Measurements from ENCODE around the gene ARHGAP45. TPM values are rescaled to one million over a fixed set of nuclear protein-coding genes. Genes with fewer than 3 reads are reported as not detected.
A peak's percentile ranks its signal among the peaks of the same experiment; 100 is the strongest.

Gene ARHGAP45
- total and polyA plus RNA-seq, 12 donors = 1.9 to 27.4 (median 4.3) TPM

DNA sequence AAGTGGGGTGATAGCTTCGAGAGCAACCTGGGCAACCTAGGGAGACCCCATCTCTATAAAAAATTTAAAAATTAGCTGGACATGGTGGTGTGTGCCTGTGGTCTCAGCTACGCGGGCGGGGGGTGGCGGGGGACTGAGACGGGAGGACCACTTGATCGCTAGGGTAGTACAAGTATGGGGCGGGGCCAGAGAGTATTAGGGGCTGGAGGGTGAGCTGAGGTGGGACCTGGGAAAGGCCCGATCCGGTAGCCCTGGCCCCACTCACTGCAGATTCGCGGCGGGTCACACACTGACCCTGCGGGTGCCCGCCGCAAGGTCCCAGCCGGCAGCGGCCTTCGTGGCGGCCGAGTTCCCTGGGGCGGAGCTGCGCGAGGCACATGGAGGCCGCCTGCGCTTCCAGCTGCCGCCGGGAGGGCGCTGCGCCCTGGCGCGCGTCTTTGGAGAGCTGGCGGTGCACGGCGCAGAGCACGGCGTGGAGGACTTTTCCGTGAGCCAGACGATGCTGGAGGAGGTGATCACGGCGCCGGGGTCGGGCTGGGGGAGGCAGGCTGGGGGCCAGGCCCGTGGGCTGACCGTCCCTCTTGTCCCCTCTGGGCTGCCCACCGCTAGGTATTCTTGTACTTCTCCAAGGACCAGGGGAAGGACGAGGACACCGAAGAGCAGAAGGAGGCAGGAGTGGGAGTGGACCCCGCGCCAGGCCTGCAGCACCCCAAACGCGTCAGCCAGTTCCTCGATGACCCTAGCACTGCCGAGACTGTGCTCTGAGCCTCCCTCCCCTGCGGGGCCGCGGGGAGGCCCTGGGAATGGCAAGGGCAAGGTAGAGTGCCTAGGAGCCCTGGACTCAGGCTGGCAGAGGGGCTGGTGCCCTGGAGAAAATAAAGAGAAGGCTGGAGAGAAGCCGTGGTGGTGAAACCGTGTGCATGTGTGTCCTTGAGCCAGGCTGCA, 2.0 kb upstream of the ARHGAP45 start:
- TF ChIP-seq, protein P1, sequence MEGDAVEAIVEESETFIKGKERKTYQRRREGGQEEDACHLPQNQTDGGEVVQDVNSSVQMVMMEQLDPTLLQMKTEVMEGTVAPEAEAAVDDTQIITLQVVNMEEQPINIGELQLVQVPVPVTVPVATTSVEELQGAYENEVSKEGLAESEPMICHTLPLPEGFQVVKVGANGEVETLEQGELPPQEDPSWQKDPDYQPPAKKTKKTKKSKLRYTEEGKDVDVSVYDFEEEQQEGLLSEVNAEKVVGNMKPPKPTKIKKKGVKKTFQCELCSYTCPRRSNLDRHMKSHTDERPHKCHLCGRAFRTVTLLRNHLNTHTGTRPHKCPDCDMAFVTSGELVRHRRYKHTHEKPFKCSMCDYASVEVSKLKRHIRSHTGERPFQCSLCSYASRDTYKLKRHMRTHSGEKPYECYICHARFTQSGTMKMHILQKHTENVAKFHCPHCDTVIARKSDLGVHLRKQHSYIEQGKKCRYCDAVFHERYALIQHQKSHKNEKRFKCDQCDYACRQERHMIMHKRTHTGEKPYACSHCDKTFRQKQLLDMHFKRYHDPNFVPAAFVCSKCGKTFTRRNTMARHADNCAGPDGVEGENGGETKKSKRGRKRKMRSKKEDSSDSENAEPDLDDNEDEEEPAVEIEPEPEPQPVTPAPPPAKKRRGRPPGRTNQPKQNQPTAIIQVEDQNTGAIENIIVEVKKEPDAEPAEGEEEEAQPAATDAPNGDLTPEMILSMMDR (IDR thresholded peaks at IDR 0.05) = peak in 8 of 9 donors; percentile 56 to 94 (median 72)
- H3K27ac ChIP-seq = peak overlapping the region in 1 of 10 donors; percentile 68
- ATAC-seq = peak; percentile 61 to 81 (median 74)
- peak in 1 of 2 donors; percentile 72 for DNase-seq
- peaks cover 25 to 63% (median 57%) of the 10 kb centered on the region in 7 donors for H3K27me3 ChIP-seq
- peaks cover 0 to 2% (median 0%) of the 10 kb centered on the region in 9 donors for H3K36me3 ChIP-seq
- 9 to 12% methylated on average over 57 to 60 of the region's 60 CpGs for WGBS, 2 donors
- H3K9me3 ChIP-seq = peaks cover 0 to 9% (median 0%) of the 10 kb centered on the region in 11 donors
- H3K4me3 ChIP-seq = peak overlapping the region in 3 of 10 donors; percentile 0 to 21 (median 18)
- H3K4me1 ChIP-seq = peaks cover 11 to 47% (median 37%) of the 10 kb centered on the region in 9 donors
- intact Hi-C loops (cut with DNase I) = no loop called here

DNA sequence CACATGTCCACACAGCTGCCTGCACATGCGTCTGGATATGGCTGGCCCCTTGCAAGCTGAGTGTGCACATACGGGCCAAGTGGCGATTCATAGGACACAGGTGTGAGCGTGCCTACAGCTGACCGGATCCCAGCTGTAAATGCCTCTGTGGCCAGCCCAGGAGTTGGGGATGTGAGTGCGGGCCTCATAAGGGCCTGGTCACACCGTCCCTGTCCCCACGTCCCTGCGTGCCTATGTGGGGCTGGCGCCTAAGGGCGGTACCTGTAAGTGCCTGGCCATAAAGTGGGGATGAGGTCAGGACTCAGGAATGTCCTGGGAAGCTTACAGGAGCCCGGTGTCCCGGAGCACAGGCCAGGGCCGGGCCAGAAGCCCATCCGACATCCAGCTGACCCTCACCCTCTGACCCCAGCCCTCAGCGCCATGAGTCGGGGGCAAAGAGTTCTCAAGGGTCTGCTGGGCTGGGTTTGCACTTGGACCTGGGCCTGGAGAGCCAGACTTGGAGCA, 1.3 kb upstream of the ARHGAP45 start:
- H3K27ac ChIP-seq = no peak overlapping the region
- peaks cover 28 to 70% (median 65%) of the 10 kb centered on the region in 7 donors for H3K27me3 ChIP-seq
- intact Hi-C loops (cut with DNase I) = no loop called here
- no peak overlapping the region for H3K4me3 ChIP-seq
- H3K4me1 ChIP-seq = peaks cover 11 to 54% (median 37%) of the 10 kb centered on the region in 9 donors
- 50 to 57% methylated on average over 17 of the region's 17 CpGs for WGBS, 2 donors
- TF ChIP-seq, protein P1 (IDR thresholded peaks at IDR 0.05) = no peak
- peaks cover 0 to 10% (median 0%) of the 10 kb centered on the region in 9 donors for H3K36me3 ChIP-seq
- ATAC-seq = peak in 1 of 8 donors; percentile 6
- H3K9me3 ChIP-seq = peaks cover 0 to 2% (median 0%) of the 10 kb centered on the region in 11 donors
- no peak for DNase-seq

DNA sequence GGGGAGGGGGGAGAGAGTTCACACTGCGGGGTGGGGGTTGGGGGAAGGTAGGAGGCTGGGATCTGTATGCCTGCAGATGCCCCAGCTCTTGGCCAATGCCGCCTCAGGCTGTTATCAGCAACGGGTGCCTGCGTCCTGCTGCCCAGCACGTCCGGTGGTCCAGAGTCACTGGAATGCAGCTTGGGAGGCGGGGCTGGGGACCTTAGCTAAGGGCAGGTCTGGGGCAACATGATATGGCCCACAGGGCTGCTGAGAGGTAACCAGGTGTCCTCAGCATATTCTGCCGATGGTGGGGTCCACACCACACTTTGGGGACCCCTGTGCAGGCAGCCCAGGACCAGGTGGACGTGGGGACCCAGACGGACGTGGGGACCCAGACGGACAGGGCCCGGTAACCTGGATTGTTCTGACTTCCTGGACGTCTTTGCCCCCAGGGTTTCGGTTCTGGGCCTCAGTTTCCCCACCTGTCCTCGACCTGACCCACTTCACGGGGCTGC, 668 bp upstream of the ARHGAP45 start:
- TF ChIP-seq, protein P1 (IDR thresholded peaks at IDR 0.05) = no peak
- H3K9me3 ChIP-seq = no peaks in the 10 kb centered on the region
- peak overlapping the region in 1 of 10 donors; percentile 96 for H3K27ac ChIP-seq
- DNase-seq (no peak), ATAC-seq (no peak)
- H3K27me3 ChIP-seq = peaks cover 34 to 76% (median 71%) of the 10 kb centered on the region in 7 donors
- peak overlapping the region in 7 of 10 donors; percentile 4 to 76 (median 46) for H3K4me3 ChIP-seq
- peaks cover 11 to 58% (median 37%) of the 10 kb centered on the region in 9 donors for H3K4me1 ChIP-seq
- WGBS, 2 donors = 22 to 26% methylated on average over 17 of the region's 17 CpGs
- peaks cover 0 to 14% (median 0%) of the 10 kb centered on the region in 9 donors for H3K36me3 ChIP-seq
- intact Hi-C loops (cut with DNase I) = no loop called here

DNA sequence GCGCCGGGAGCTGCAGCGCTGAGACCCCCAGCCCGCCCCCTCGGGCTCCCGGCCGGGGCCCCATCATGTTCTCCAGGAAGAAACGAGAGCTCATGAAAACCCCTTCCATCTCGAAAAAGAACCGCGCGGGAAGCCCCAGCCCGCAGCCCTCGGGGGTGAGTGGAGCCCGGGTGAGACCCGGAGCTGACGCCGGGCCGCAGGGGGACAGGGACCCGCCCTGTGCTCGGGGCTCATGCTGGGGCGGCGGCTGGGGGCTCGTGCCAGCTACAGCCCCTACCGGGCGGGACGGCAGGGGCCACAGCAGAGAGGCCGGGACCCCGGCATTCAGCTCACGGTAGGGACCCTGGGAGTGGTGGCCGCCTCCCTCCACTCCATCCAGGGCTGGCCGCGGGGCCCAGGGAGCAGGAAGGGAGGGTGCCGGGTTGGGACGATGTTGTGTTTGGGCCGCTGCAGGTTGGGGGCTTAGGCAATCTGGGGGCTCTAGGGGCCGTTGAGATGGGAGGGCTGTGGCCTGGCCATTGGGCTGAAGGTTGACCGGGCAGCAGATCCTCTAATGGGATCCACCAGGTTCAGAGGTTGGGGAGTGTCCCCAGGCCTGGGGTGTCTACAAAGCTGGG, 482 bp downstream of the ARHGAP45 start:
- no peak for DNase-seq
- peaks cover 34 to 83% (median 76%) of the 10 kb centered on the region in 7 donors for H3K27me3 ChIP-seq

More for the DNA sequence above, 482 bp downstream of the ARHGAP45 start:
- peak overlapping the region; percentile 4 to 76 (median 46) for H3K4me3 ChIP-seq
- peak overlapping the region in 8 of 10 donors; percentile 27 to 96 (median 58) for H3K27ac ChIP-seq
- TF ChIP-seq, protein P1 (IDR thresholded peaks at IDR 0.05) = no peak
- 5% methylated on average over 35 to 38 of the region's 38 CpGs for WGBS, 2 donors
- H3K9me3 ChIP-seq = no peaks in the 10 kb centered on the region
- intact Hi-C loops (cut with DNase I) = no loop called here
- H3K36me3 ChIP-seq = peaks cover 0 to 20% (median 0%) of the 10 kb centered on the region in 9 donors
- peak in 1 of 8 donors; percentile 2 for ATAC-seq
- H3K4me1 ChIP-seq = peaks cover 11 to 63% (median 37%) of the 10 kb centered on the region in 9 donors

Measured in heart right ventricle (tissue), 16 donors.